K562 (cell line): ENCODE measurements around the gene EEPD1. TPM values are rescaled to one million over a fixed set of nuclear protein-coding genes. Genes with fewer than 3 reads are reported as not detected.

Source experiments
- ATAC-seq: fragments of 200-7000 bp; cut with Tn5 transposase; 3 replicates; pipeline ENCODE4 v1.9.1; 2020; ENCODE audit warnings: moderate library complexity
- BruUV-seq: library from RNA; stranded (reverse); fragments of 400-500 nt; replicated peaks from 2 replicates; lab custom pipeline; 2021; lab: Mats Ljungman, UMichigan
- CTCF ChIA-PET: fragments of 300-600 bp; formaldehyde crosslinking; extraction: SDS; loops from one replicate; lab custom pipeline; 2021; ENCODE audit warnings: low intra/inter-chr PET ratio; lab: Yijun Ruan, JAX
- POLR2A ChIA-PET: fragments of 300-600, 350-650 bp; sonication (Branson Sonifier 250); formaldehyde crosslinking; extraction: SDS; loops from one replicate; lab custom pipeline; 2021; ENCODE audit warnings: antibody characterized with exemption, inconsistent platforms; lab: Yijun Ruan, JAX
- DNase-seq, 4 experiments: peaks; one replicate each; pipeline versions ENCODE4 v3.0.0 to v3.0.0-alpha.2; 2011 to 2018; ENCODE audit warnings: low spot score in 3 of 4, mixed read lengths in 3 of 4; ENCODE audit errors: extremely low read depth in 1 of 4
- FAIRE-seq: peaks from 2 replicates; lab custom pipeline; 2011; peaks lifted over from hg19 to GRCh38; lab: Jason Lieb, UNC
- H2AFZ ChIP-seq: 2 replicates; pipeline ENCODE4 v1.6.0; 2011; ENCODE audit warnings: low read depth, low read length, control low read depth, inconsistent platforms
- H3K27ac ChIP-seq: fragments of 200-600 bp; 3 replicates; pipeline ENCODE4 v1.8.0; 2011; ENCODE audit warnings: low read depth, mild to moderate bottlenecking, control low read depth, inconsistent platforms, low read length, moderate library complexity, mixed read lengths; ENCODE audit errors: extremely low read depth
- H3K27me3 ChIP-seq, 2 experiments: fragments of 300-600 bp in 1 of 2; 2 replicates in 1 of 2; 3 replicates in 1 of 2; pipeline versions ENCODE4 v1.6.0 to v1.8.0; 2011; ENCODE audit warnings: inconsistent platforms in 2 of 2, low read length in 2 of 2, mild to moderate bottlenecking in 1 of 2, mixed read lengths in 1 of 2, moderate library complexity in 1 of 2; ENCODE audit not compliant: control insufficient read depth in 2 of 2, insufficient read depth in 2 of 2
- H3K36me3 ChIP-seq: fragments of 300-600 bp; 3 replicates; pipeline ENCODE4 v1.8.0; 2011; ENCODE audit warnings: mild to moderate bottlenecking, low read length, inconsistent platforms; ENCODE audit not compliant: control insufficient read depth, insufficient read depth
- H3K4me1 ChIP-seq, 2 experiments: fragments of 200-600 bp in 1 of 2; replicated peaks in 1 of 2; 2 replicates in 1 of 2; 3 replicates in 1 of 2; pipeline versions ENCODE4 v1.5.1 to v1.8.0; 2011; ENCODE audit warnings: inconsistent platforms in 2 of 2, low read length in 2 of 2, mild to moderate bottlenecking in 1 of 2, mixed read lengths in 1 of 2, moderate library complexity in 1 of 2; ENCODE audit not compliant: control insufficient read depth in 2 of 2, insufficient read depth in 2 of 2
- H3K4me2 ChIP-seq: 2 replicates; pipeline ENCODE4 v1.6.1; 2011; ENCODE audit warnings: low read length, control low read depth, inconsistent platforms, mixed read lengths; ENCODE audit not compliant: insufficient read depth
- H3K4me3 ChIP-seq: fragments of 200-600 bp; sonication (generic), shearing (Covaris generic); 2 replicates; pipeline ENCODE4 v1.5.1; 2016; ENCODE audit warnings: control low read depth, inconsistent platforms
- H3K79me2 ChIP-seq: fragments of 200-600 bp; 3 replicates; pipeline ENCODE4 v1.8.0; 2011; ENCODE audit warnings: low read length, inconsistent platforms; ENCODE audit not compliant: control insufficient read depth, insufficient read depth
- H3K9ac ChIP-seq, 2 experiments: 2 replicates each; pipeline versions ENCODE4 v1.6.0 to v1.6.1; 2011; ENCODE audit warnings: low read depth in 2 of 2, low read length in 2 of 2, control low read depth in 1 of 2, inconsistent platforms in 1 of 2, mild to moderate bottlenecking in 1 of 2, mixed read lengths in 1 of 2; ENCODE audit not compliant: insufficient read depth in 1 of 2
- H3K9me1 ChIP-seq: one replicate; pipeline ENCODE4 v1.6.0; 2011; ENCODE audit warnings: inconsistent platforms, mild to moderate bottlenecking, low read length, moderate library complexity; ENCODE audit not compliant: control insufficient read depth, insufficient read depth
- H3K9me3 ChIP-seq: replicated peaks from 2 replicates; pipeline ENCODE4 v1.5.1; 2011; ENCODE audit warnings: low read depth, low read length, inconsistent platforms; ENCODE audit not compliant: control insufficient read depth, insufficient read depth
- H4K20me1 ChIP-seq: replicated peaks from 2 replicates; pipeline ENCODE4 v1.6.1; 2011; ENCODE audit warnings: low read length, inconsistent platforms, mixed read lengths; ENCODE audit not compliant: control insufficient read depth, insufficient read depth
- ARHGAP35 ChIP-seq: fragments of 450-650 bp; IDR thresholded peaks from 2 replicates; pipeline ENCODE4 v1.6.1; 2018; ENCODE audit not compliant: partially characterized antibody
- CBFA2T2 ChIP-seq: fragments of 450-650 bp; conservative IDR thresholded peaks from 2 replicates; pipeline ENCODE4 v1.6.1; 2017; ENCODE audit warnings: mild to moderate bottlenecking
- MAFF ChIP-seq: IDR thresholded peaks from 2 replicates; pipeline ENCODE4 v1.6.1; 2012; ENCODE audit warnings: low read length, improper control_type of control experiment
- PPARD ChIP-seq: fragments of 250-450 bp; sonication (Bioruptor Pico); IDR thresholded peaks from 2 replicates; pipeline ENCODE4 v1.8.0; 2022; ENCODE audit warnings: inconsistent platforms, mild to moderate bottlenecking, moderate library complexity
- SMAD3 ChIP-seq: fragments of 450-650 bp; formaldehyde crosslinking; conservative IDR thresholded peaks from 2 replicates; pipeline ENCODE4 v1.4.0; 2020; ENCODE audit warnings: mild to moderate bottlenecking
- SOX6 ChIP-seq: fragments of 450-650 bp; IDR thresholded peaks from 2 replicates; pipeline ENCODE4 v1.6.1; 2014; ENCODE audit warnings: mild to moderate bottlenecking
- TCF7 ChIP-seq: sonication (generic); IDR thresholded peaks from 2 replicates; pipeline ENCODE4 v1.6.1; 2016; ENCODE audit warnings: antibody characterized with exemption, borderline replicate concordance
- WGBS: fragments of 100-300 bp; shearing (Covaris generic); methylation state at CpG from one replicate; pipeline ENCODE4 v1.1.6; 2016; ENCODE audit warnings: low coverage, mixed read lengths; ENCODE audit not compliant: insufficient coverage; ENCODE audit errors: missing lambda C conversion rate; 5-methylcytosine and 5-hydroxymethylcytosine counted together
- in situ Hi-C: fragments of 300-500 bp; cut with MboI; formaldehyde crosslinking; loops from 4 replicates; pipeline ENCODE4 v1.15.0; 2018; ENCODE audit warnings: inconsistent platforms, mixed read lengths
- intact Hi-C: fragments of 100-400 bp; cut with micrococcal nuclease; formaldehyde crosslinking; loops from 2 replicates; pipeline ENCODE4 v1.14.2; 2022
- polyA plus RNA-seq, 8 experiments: library from polyadenylated mRNA; depleted of rRNA in 4 of 8; stranded (reverse) in 5 of 8; unstranded in 3 of 8; fragments of >200 nt; fragmentation: Nextera tagmentation in 2 of 8; fragmentation: Illumina TruSeq in 1 of 8; extraction: Ambion mirVana in 2 of 8; extraction: Trizol in 1 of 8; gene quantifications; 2 replicates each; pipeline versions ENCODE4 v1.2.1 to v1.2.3, GENCODE V29; 2011 to 2014; ENCODE audit warnings: inconsistent platforms in 1 of 8, missing spikeins in 1 of 8
- total RNA-seq, 7 experiments: library from RNA; depleted of rRNA in 6 of 7; stranded (reverse); fragments of >200 nt in 6 of 7; fragmentation: Illumina TruSeq in 2 of 7; extraction: Trizol in 2 of 7; gene quantifications; 2 replicates each; pipeline versions ENCODE4 v1.2.1 to v1.2.3, GENCODE V29; 2011 to 2021; ENCODE audit warnings: low replicate concordance in 1 of 7

Gene EEPD1
- total and polyA plus RNA-seq, 9 of the 15 experiments (the other 6 are each of a cell fraction or from before 2014, with no cell fraction given), result 0.01 to 1.5 (median 0.74) TPM; not detected in 1

DNA sequence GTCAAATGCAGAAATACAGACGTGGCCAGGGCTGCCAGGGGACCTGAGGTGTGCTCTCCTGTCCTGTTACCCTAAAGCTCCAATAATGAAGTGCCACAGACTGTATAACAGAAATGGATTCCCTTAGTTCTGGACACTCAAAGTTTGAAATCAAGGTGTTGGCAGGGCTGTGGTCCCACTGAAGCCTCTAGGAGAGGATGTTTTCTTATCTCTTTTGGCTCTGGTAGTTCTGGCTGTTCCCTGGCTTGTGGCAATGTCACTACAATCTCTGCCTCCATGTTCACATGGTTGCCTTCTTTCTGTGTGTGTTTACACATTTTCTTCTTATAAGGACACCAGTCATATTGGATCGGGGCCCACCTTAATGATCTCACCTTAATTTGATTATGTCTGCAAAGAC is 15.3 kb upstream of the EEPD1 start:
- Histone ChIP-seq H3K4me1 (no peaks in the 10 kb centered on the region), H3K4me3 (no peak overlapping the region), H2AFZ (no peak overlapping the region), H3K4me2 (no peak overlapping the region), H3K9me3 (no peaks in the 10 kb centered on the region), H3K27ac (no peak overlapping the region), H4K20me1 (no peaks in the 10 kb centered on the region), H3K9ac (no peak overlapping the region), H3K36me3 (no peaks in the 10 kb centered on the region), H3K27me3 (peaks cover 9 to 11% of the 10 kb centered on the region in 2 experiments), H3K79me2 (no peaks in the 10 kb centered on the region), H3K9me1 (no peaks in the 10 kb centered on the region)
- FAIRE-seq (no peak), ATAC-seq (no peak), DNase-seq (no peak)
- intact Hi-C loops, result no loop called here
- ChIA-PET CTCF (interaction anchor here (0.6 kb wide), 1 partner anchor 154 kb away, joined by 3 read pairs; no protein-coding TSS in a partner anchor), POLR2A (no interaction called here)
- WGBS, result 0% methylated on average over 2 of the region's 2 CpGs
- no peak for TF ChIP-seq SMAD3
- TF ChIP-seq SOX6, result no peak
- no peak for TF ChIP-seq PPARD (CRISPR knock-in tag)
- in situ Hi-C loops, result no loop called here
- BruUV-seq, result no TSS peak

DNA sequence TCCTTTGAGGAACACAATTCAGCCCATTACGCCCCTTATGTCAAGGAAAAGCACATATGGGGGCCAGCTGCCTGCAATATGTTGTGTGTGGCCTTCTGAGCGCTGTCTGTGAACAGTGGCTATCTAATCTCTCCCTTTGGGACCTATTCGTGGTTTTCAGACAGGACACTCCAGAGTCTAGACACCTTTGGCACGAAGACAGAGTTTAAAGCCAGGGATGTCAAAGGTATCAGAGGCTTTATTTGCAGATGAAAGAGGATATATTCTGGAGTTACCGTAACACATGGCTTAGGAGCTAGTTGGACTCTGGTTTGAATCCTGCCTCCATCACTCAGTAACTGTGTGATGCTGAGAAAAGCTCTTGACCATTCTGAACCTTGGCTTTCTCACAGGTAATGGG is 14.8 kb upstream of the EEPD1 start:
- DNase-seq, result no peak
- H4K20me1 ChIP-seq, result 0 out of 2 replicates have a peak, but pooled peaks cover 1% of the 10 kb centered on the region
- H3K9me1 ChIP-seq, result no peaks in the 10 kb centered on the region
- intact Hi-C loops, result no loop called here
- TF ChIP-seq CBFA2T2 (no peak), ARHGAP35 (no peak), TCF7 (no peak), MAFF (no peak)
- TF ChIP-seq, all 486 proteins: peak for 0
- H2AFZ ChIP-seq, result no peak overlapping the region
- H3K79me2 ChIP-seq, result no peaks in the 10 kb centered on the region
- H3K9ac ChIP-seq, result no peak overlapping the region
- peaks cover 9 to 11% of the 10 kb centered on the region in 2 experiments for H3K27me3 ChIP-seq
- ChIA-PET POLR2A (no interaction called here), CTCF (no interaction called here)
- no peak overlapping the region for H3K4me3 ChIP-seq
- no TSS peak for BruUV-seq
- no peaks in the 10 kb centered on the region for H3K36me3 ChIP-seq
- ATAC-seq (no peak), FAIRE-seq (no peak)
- no peak overlapping the region for H3K27ac ChIP-seq
- 1% methylated on average over 5 of the region's 5 CpGs for WGBS
- no peaks in the 10 kb centered on the region for H3K4me1 ChIP-seq
- H3K4me2 ChIP-seq, result no peak overlapping the region
- H3K9me3 ChIP-seq, result no peaks in the 10 kb centered on the region
- in situ Hi-C loops, result no loop called here
